ENCODE measurements around the gene ARF3. TPM values are rescaled to one million over a fixed set of nuclear protein-coding genes. Genes with fewer than 3 reads are reported as not detected.
A peak's percentile ranks its signal among the peaks of the same experiment; 100 is the strongest.

Gene ARF3
- total RNA-seq, 1 donor from 2014 or later = 101 TPM

GRCh38 chr12:48978741-48979601, 21.7 kb upstream of the ARF3 start:
- no peaks in the 10 kb centered on the region for H3K36me3 ChIP-seq (ENCODE audit: control insufficient read depth, insufficient read depth, low read length)
- DNase-seq (ENCODE audit: low read depth) = no peak
- H3K4me3 ChIP-seq (ENCODE audit: low read depth, low read length) = no peak overlapping the region
- H3K27me3 ChIP-seq (ENCODE audit: control insufficient read depth, insufficient read depth, low read length) = peaks cover 85% of the 10 kb centered on the region
- no peak for TF ChIP-seq CTCF (IDR thresholded peaks at IDR 0.05; ENCODE audit: insufficient read depth, low read length, poor library complexity, severe bottlenecking)

DNA sequence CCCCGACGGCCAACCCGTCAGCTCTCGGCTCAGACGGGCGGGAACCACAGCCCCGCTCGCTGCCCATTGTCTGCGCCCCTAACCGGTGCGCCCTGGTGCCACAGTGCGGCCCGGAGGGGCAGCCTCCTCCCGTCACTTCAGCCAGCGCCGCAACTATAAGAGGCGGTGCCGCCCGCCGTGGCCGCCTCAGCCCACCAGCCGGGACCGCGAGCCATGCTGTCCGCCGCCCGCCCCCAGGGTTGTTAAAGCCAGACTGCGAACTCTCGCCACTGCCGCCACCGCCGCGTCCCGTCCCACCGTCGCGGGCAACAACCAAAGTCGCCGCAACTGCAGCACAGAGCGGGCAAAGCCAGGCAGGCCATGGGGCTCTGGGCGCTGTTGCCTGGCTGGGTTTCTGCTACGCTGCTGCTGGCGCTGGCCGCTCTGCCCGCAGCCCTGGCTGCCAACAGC, 21.0 kb upstream of the ARF3 start, which contains the start of gene WNT1:
WNT1 (plus strand) TSS at position 32 of the 450 bp plus-strand sequence; CDS start at position 361, 329 bp downstream.
- H3K4me3 ChIP-seq (ENCODE audit: low read depth, low read length) = no peak within 1 kb of the TSS

GRCh38 chr12:48977290-48978281, 20.3 kb upstream of the ARF3 start:
- Histone ChIP-seq H3K36me3 (ENCODE audit: control insufficient read depth, insufficient read depth, low read length) (no peaks in the 10 kb centered on the region), H3K4me3 (ENCODE audit: low read depth, low read length) (no peak overlapping the region), H3K27me3 (ENCODE audit: control insufficient read depth, insufficient read depth, low read length) (peaks cover 87% of the 10 kb centered on the region)
- DNase-seq (ENCODE audit: low read depth) = no peak
- TF ChIP-seq CTCF (IDR thresholded peaks at IDR 0.05; ENCODE audit: insufficient read depth, low read length, poor library complexity, severe bottlenecking) = peak; percentile 53

More for the DNA sequence above, 21.0 kb upstream of the ARF3 start, which contains the start of gene WNT1:
- H3K36me3 ChIP-seq (ENCODE audit: control insufficient read depth, insufficient read depth, low read length) = no peaks in the 10 kb centered on the region
- H3K27me3 ChIP-seq (ENCODE audit: control insufficient read depth, insufficient read depth, low read length) = peaks cover 85% of the 10 kb centered on the region
- no peak for TF ChIP-seq CTCF (IDR thresholded peaks at IDR 0.05; ENCODE audit: insufficient read depth, low read length, poor library complexity, severe bottlenecking)
- DNase-seq (ENCODE audit: low read depth) = no peak

DNA sequence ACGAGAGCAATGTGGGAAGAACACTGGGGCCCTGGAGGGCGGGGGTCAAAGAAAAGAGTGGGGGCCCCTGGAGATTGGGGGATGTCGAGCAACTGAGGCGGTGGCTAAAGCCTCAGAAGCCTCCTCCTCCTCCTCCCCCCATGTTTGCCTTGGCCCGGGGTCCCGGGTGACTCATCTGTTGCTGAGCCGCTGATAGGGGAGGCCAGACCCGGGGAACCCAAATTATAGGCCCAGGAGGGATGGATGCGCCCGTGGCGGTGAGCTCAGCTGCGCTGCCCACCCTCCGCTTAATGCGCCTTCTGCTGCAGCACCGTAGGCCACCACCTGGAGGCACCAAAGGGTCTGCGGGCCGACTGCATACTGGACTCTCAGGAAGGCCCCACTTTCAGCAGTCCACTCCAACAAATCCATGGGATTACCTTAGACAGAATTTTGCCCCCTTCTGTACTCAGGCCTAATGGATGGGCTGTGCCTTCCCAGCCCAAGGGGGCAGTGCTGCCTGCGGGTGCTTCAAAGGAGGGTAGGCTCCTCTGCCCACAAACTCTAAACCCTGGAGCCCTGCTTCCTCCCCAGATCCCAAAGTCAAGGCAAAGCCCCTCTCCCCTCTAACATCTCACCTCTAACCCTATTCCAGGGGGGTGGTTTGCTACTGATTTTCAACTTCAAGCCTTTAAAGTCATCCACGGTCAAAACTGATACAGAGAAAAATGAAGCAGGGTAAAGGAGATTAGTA, 16.8 kb upstream of the ARF3 start:
- no peak for DNase-seq (ENCODE audit: low read depth)
- Histone ChIP-seq H3K4me3 (ENCODE audit: low read depth, low read length) (no peak overlapping the region), H3K27me3 (ENCODE audit: control insufficient read depth, insufficient read depth, low read length) (peaks cover 87% of the 10 kb centered on the region), H3K36me3 (ENCODE audit: control insufficient read depth, insufficient read depth, low read length) (no peaks in the 10 kb centered on the region)
- TF ChIP-seq CTCF (IDR thresholded peaks at IDR 0.05; ENCODE audit: insufficient read depth, low read length, poor library complexity, severe bottlenecking) = peak; percentile 71

- no peak for TF ChIP-seq CTCF (IDR thresholded peaks at IDR 0.05; ENCODE audit: insufficient read depth, low read length, poor library complexity, severe bottlenecking)
- DNase-seq (ENCODE audit: low read depth) = no peak
- Histone ChIP-seq H3K36me3 (ENCODE audit: control insufficient read depth, insufficient read depth, low read length) (no peaks in the 10 kb centered on the region), H3K4me3 (ENCODE audit: low read depth, low read length) (no peak overlapping the region), H3K27me3 (ENCODE audit: control insufficient read depth, insufficient read depth, low read length) (peaks cover 83% of the 10 kb centered on the region)
Observed at GRCh38 chr12:48973531-48973930, 16.2 kb upstream of the ARF3 start.

All from kidney epithelial cell (primary cell).